Upper lobe of left lung (tissue), 6 donors: Measurements from ENCODE around the gene BEND4. TPM values are rescaled to one million over a fixed set of nuclear protein-coding genes. Genes with fewer than 3 reads are reported as not detected.

ENCODE experiments used
- ATAC-seq, 2 donors: fragments of 200-7000 bp; cut with Tn5 transposase; one replicate each; pipeline ENCODE4 v1.9.1; 2022; ENCODE audit warnings: mild to moderate bottlenecking in 2 of 2, moderate library complexity in 2 of 2; ENCODE audit not compliant: low FRiP score in 2 of 2
- DNase-seq, 2 donors: peaks; one replicate each; pipeline ENCODE4 v3.0.0-alpha.2; 2019 to 2020
- H3K27ac ChIP-seq, 4 donors: fragments of 200-600 bp; sonication (generic); one replicate each; pipeline ENCODE4 v1.5.1; 2016 to 2019
- H3K27me3 ChIP-seq, 4 donors: fragments of 200-600 bp; sonication (generic); one replicate each; pipeline ENCODE4 v1.5.1; 2017 to 2019
- H3K36me3 ChIP-seq, 4 donors: fragments of 200-600 bp; sonication (generic); one replicate each; pipeline ENCODE4 v1.5.1; 2016 to 2019
- H3K4me1 ChIP-seq, 4 donors: fragments of 200-600 bp; sonication (generic); one replicate each; pipeline ENCODE4 v1.5.1; 2018 to 2019
- H3K4me3 ChIP-seq, 4 donors: fragments of 200-600 bp; sonication (generic); one replicate each; pipeline ENCODE4 v1.5.1; 2017 to 2019; ENCODE audit warnings: mild to moderate bottlenecking in 2 of 4, moderate library complexity in 1 of 4
- H3K9me3 ChIP-seq, 4 donors: fragments of 200-600 bp; sonication (generic); one replicate each; pipeline ENCODE4 v1.5.1; 2018 to 2019
- EP300 ChIP-seq, 4 donors: sonication (generic); formaldehyde crosslinking; IDR thresholded peaks; one replicate each; pipeline ENCODE4 v1.5.1; 2017; ENCODE audit warnings: antibody characterized with exemption in 4 of 4, control low read depth in 2 of 4
- POLR2A ChIP-seq, 4 donors: fragments of 450-650 bp; IDR thresholded peaks; one replicate each; pipeline ENCODE4 v1.5.1; 2016 to 2017; ENCODE audit warnings: antibody characterized with exemption in 4 of 4, mild to moderate bottlenecking in 2 of 4
- POLR2AphosphoS5 ChIP-seq, 2 donors: sonication (generic); formaldehyde crosslinking; IDR thresholded peaks; one replicate each; pipeline ENCODE4 v1.5.1; 2017; ENCODE audit warnings: antibody characterized with exemption in 2 of 2
- WGBS, 2 donors: methylation state at CpG; one replicate each; pipeline ENCODE4 v1.1.5; 2017 to 2018; 5-methylcytosine and 5-hydroxymethylcytosine counted together
- total RNA-seq, 6 donors: library from RNA; depleted of rRNA in 4 of 6; stranded (reverse); fragments of >200 nt in 4 of 6; gene quantifications; one replicate each; pipeline versions ENCODE4 v1.1.0 to v1.2.1, GENCODE V29; 2016 to 2021
- TF ChIP-seq, protein P1 (sequence below), 6 experiments: fragments of 450-650 bp in 4 of 6; fragments of 200-600 bp in 2 of 6; sonication (generic) in 2 of 6; IDR thresholded peaks; one replicate each; pipeline ENCODE4 v1.5.1; 2016 to 2019; ENCODE audit warnings: antibody characterized with exemption in 6 of 6
- donor health status: DM: no; HTN: no; CAD: no; lungs with moderate emphysema.
- donor health status: DM: no; HTN: yes; CAD: no; lungs with severe emphysema.

BEND4 gene
- total RNA-seq, 6 donors from 2014 or later = under 0.01 to 1.1 (median 0.62) TPM

DNA sequence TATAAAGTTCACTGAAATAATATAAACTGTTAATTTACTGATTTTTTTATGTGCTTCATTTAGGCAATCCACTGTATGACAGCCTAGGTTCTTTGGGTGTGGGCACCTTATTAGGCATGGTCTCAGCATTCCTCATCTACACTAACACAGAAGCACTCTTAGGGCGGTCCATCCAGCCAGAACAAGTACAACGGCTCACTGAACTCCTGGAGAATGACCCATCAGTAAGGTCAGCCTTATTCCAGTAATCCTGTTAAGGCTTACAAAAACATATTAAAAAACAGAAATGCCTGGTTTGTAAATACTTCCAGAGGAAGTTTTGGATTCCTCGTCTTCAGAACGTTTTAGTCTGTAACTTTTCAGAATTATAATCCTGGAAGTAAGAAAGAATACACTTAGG lies 82.0 kb downstream of the BEND4 start:
- no peak for TF ChIP-seq POLR2AphosphoS5 (IDR thresholded peaks at IDR 0.05)
- TF ChIP-seq, protein P1, sequence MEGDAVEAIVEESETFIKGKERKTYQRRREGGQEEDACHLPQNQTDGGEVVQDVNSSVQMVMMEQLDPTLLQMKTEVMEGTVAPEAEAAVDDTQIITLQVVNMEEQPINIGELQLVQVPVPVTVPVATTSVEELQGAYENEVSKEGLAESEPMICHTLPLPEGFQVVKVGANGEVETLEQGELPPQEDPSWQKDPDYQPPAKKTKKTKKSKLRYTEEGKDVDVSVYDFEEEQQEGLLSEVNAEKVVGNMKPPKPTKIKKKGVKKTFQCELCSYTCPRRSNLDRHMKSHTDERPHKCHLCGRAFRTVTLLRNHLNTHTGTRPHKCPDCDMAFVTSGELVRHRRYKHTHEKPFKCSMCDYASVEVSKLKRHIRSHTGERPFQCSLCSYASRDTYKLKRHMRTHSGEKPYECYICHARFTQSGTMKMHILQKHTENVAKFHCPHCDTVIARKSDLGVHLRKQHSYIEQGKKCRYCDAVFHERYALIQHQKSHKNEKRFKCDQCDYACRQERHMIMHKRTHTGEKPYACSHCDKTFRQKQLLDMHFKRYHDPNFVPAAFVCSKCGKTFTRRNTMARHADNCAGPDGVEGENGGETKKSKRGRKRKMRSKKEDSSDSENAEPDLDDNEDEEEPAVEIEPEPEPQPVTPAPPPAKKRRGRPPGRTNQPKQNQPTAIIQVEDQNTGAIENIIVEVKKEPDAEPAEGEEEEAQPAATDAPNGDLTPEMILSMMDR (IDR thresholded peaks at IDR 0.05) = no peak
- no peak for TF ChIP-seq POLR2A (IDR thresholded peaks at IDR 0.05)
- no peak for TF ChIP-seq EP300 (IDR thresholded peaks at IDR 0.05)
- Histone ChIP-seq H3K27me3 (no peaks in the 10 kb centered on the region), H3K27ac (no peak overlapping the region), H3K9me3 (no peaks in the 10 kb centered on the region), H3K4me3 (no peak overlapping the region), H3K36me3 (peaks cover 0 to 34% (median 4%) of the 10 kb centered on the region in 4 donors), H3K4me1 (no peaks in the 10 kb centered on the region)
- DNase-seq (no peak), ATAC-seq (no peak)
- WGBS, 2 donors = 91 to 92% methylated on average over 4 of the region's 4 CpGs

DNA sequence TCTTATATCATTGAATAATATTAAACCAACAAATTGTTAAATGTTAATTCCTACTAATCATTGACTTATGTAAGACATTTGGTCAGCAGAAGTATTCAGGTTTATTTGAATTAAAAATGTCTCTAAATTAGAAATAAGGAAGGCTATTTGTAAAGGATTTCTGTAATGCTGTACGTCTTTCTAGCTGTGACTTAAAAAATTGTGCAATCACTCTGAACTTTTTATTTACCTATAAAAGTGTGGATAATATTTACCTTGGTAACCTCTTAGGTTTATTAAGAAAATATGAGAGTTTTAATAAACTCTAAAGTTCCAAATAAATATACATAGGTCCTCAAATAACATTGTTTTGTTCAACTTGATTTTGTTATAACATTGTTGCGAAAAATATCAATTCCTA lies 85.2 kb downstream of the BEND4 start:
- Histone ChIP-seq H3K27me3 (no peaks in the 10 kb centered on the region), H3K9me3 (no peaks in the 10 kb centered on the region), H3K4me3 (no peak overlapping the region), H3K4me1 (no peaks in the 10 kb centered on the region), H3K27ac (no peak overlapping the region), H3K36me3 (peaks cover 3 to 37% (median 6%) of the 10 kb centered on the region in 4 donors)
- DNase-seq (no peak), ATAC-seq (no peak)
- TF ChIP-seq POLR2A (IDR thresholded peaks at IDR 0.05) (no peak), POLR2AphosphoS5 (IDR thresholded peaks at IDR 0.05) (no peak), EP300 (IDR thresholded peaks at IDR 0.05) (no peak)
- TF ChIP-seq, protein P1 (IDR thresholded peaks at IDR 0.05) = no peak
- 37 to 39% methylated on average over 2 of the region's 2 CpGs for WGBS, 2 donors

DNA sequence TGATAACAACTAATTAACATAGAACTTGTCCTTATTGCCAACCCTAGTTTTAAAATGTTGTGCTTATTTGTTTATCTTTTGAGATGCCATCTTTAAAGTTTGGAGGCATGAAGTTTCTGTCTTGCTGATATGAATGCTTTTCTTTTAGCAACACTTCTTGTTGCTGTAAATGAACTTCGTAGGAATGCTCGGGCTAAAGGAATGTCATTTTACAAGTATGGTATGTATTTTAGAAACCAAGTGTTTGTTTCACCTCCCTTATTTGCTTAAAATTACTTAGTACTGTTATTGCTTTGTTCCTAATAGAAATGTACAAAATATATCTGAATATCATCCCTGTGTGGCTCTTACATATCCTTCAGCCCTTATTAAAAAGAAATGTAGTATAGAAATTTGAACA lies 86.1 kb downstream of the BEND4 start:
- no peak for ATAC-seq
- H3K27me3 ChIP-seq = no peaks in the 10 kb centered on the region
- peaks cover 3 to 37% (median 6%) of the 10 kb centered on the region in 4 donors for H3K36me3 ChIP-seq
- TF ChIP-seq, protein P1 (IDR thresholded peaks at IDR 0.05) = no peak
- no peak for TF ChIP-seq POLR2AphosphoS5 (IDR thresholded peaks at IDR 0.05)
- no peak for TF ChIP-seq POLR2A (IDR thresholded peaks at IDR 0.05)
- TF ChIP-seq EP300 (IDR thresholded peaks at IDR 0.05) = no peak
- no peak overlapping the region for H3K27ac ChIP-seq
- no peaks in the 10 kb centered on the region for H3K4me1 ChIP-seq
- 65 to 79% methylated on average over 2 of the region's 2 CpGs for WGBS, 2 donors
- no peak overlapping the region for H3K4me3 ChIP-seq
- H3K9me3 ChIP-seq = no peaks in the 10 kb centered on the region
- DNase-seq = no peak

Other genes starting within 250 kb of the BEND4 start
- gene TMEM33, start 217.2 kb downstream of the BEND4 start, total RNA-seq = 10 to 100 TPM; 14.7 to 68.9 (median 46.9) TPM
- 1 to 10 TPM in 1 of 6 donors, under 1 TPM in 5; under 0.01 to 1.4 (median 0.29) TPM for gene DCAF4L1, start 170.9 kb downstream of the BEND4 start, total RNA-seq
- 10 to 100 TPM; 21.6 to 66.9 (median 45.1) TPM for gene SLC30A9, start 162.1 kb downstream of the BEND4 start, total RNA-seq
- gene SHISA3, start 244.8 kb upstream of the BEND4 start, total RNA-seq = 1 to 10 TPM in 4 of 6 donors, under 1 TPM in 1, not detected in 1; 0.76 to 5.9 (median 2.1) TPM